ENCODE measurements around the gene INPP5E. TPM values are rescaled to one million over a fixed set of nuclear protein-coding genes. Genes with fewer than 3 reads are reported as not detected.

Gene INPP5E
- total and polyA plus RNA-seq, 3 donors from 2014 or later = 22.1 to 38.0 (median 32.2) TPM

- Histone ChIP-seq H3K4me3 (no peak overlapping the region), H3K36me3 (ENCODE audit: low read depth, missing control alignments) (no peaks in the 10 kb centered on the region), H3K4me1 (peaks cover 4% of the 10 kb centered on the region), H3K27me3 (no peaks in the 10 kb centered on the region), H3K9me3 (no peaks in the 10 kb centered on the region), H3K27ac (no peak overlapping the region)
- intact Hi-C loops (cut with DNase I; ENCODE audit: low total_unique reads) = no loop called here
- DNase-seq = no peak
- WGBS, 2 donors = 92 to 93% methylated on average over 26 to 32 of the region's 34 CpGs
- TF ChIP-seq CTCF (IDR thresholded peaks at IDR 0.05) (no peak), POLR2A (IDR thresholded peaks at IDR 0.05) (no peak)
Measured at GRCh38 chr9:136474974-136475865, 35.6 kb upstream of the INPP5E start.

GRCh38 chr9:136474021-136474640 is 34.5 kb upstream of the INPP5E start:
- 83 to 84% methylated on average over 24 to 27 of the region's 27 CpGs for WGBS, 2 donors
- H3K4me3 ChIP-seq = no peak overlapping the region
- DNase-seq = no peak
- no peak overlapping the region for H3K27ac ChIP-seq
- H3K9me3 ChIP-seq = no peaks in the 10 kb centered on the region
- H3K36me3 ChIP-seq (ENCODE audit: low read depth, missing control alignments) = no peaks in the 10 kb centered on the region
- H3K4me1 ChIP-seq = peaks cover 5% of the 10 kb centered on the region
- intact Hi-C loops (cut with DNase I; ENCODE audit: low total_unique reads) = no loop called here
- no peak for TF ChIP-seq CTCF (IDR thresholded peaks at IDR 0.05)
- no peak for TF ChIP-seq POLR2A (IDR thresholded peaks at IDR 0.05)
- no peaks in the 10 kb centered on the region for H3K27me3 ChIP-seq

- no peak for DNase-seq
- intact Hi-C loops (cut with DNase I; ENCODE audit: low total_unique reads) = no loop called here
- 88 to 94% methylated on average over 14 of the region's 14 CpGs for WGBS, 2 donors
- no peak overlapping the region for H3K27ac ChIP-seq
- H3K9me3 ChIP-seq = no peaks in the 10 kb centered on the region
- no peaks in the 10 kb centered on the region for H3K36me3 ChIP-seq (ENCODE audit: low read depth, missing control alignments)
- H3K27me3 ChIP-seq = no peaks in the 10 kb centered on the region
- H3K4me3 ChIP-seq = no peak overlapping the region
- peaks cover 5% of the 10 kb centered on the region for H3K4me1 ChIP-seq
- TF ChIP-seq POLR2A (IDR thresholded peaks at IDR 0.05) = no peak
- TF ChIP-seq CTCF (IDR thresholded peaks at IDR 0.05) = no peak
Measured at GRCh38 chr9:136473354-136473721, 33.7 kb upstream of the INPP5E start.

GRCh38 chr9:136472640-136473353 is 33.2 kb upstream of the INPP5E start:
- Histone ChIP-seq H3K4me3 (no peak overlapping the region), H3K36me3 (ENCODE audit: low read depth, missing control alignments) (no peaks in the 10 kb centered on the region), H3K27ac (no peak overlapping the region), H3K4me1 (peaks cover 5% of the 10 kb centered on the region), H3K9me3 (no peaks in the 10 kb centered on the region), H3K27me3 (no peaks in the 10 kb centered on the region)
- intact Hi-C loops (cut with DNase I; ENCODE audit: low total_unique reads) = no loop called here
- 93 to 94% methylated on average over 14 to 28 of the region's 28 CpGs for WGBS, 2 donors
- TF ChIP-seq CTCF (IDR thresholded peaks at IDR 0.05) = no peak
- TF ChIP-seq POLR2A (IDR thresholded peaks at IDR 0.05) = no peak
- no peak for DNase-seq
